HEK293 (cell line): Measurements from ENCODE around the gene UFSP2.

Experiments used
- AEBP2 ChIP-seq: fragments of 450-650 bp; formaldehyde crosslinking; IDR thresholded peaks from 2 replicates; pipeline ENCODE4 v1.5.1; 2016; ENCODE audit warnings: missing biosample characterization, missing genetic modification characterization, borderline replicate concordance
- IKZF3 ChIP-seq: fragments of 450-650 bp; IDR thresholded peaks from 2 replicates; pipeline ENCODE4 v1.5.0; 2018; ENCODE audit warnings: missing biosample characterization, mild to moderate bottlenecking, missing genetic modification characterization, moderate library complexity
- INSM2 ChIP-seq: fragments of 450-650 bp; formaldehyde crosslinking; IDR thresholded peaks from 2 replicates; pipeline ENCODE4 v1.5.1; 2016; ENCODE audit warnings: missing biosample characterization, missing genetic modification characterization
- PRDM1 ChIP-seq: fragments of 450-650 bp; formaldehyde crosslinking; IDR thresholded peaks from 2 replicates; pipeline ENCODE4; 2016; ENCODE audit warnings: missing biosample characterization, missing genetic modification characterization
- PRDM4 ChIP-seq: fragments of 450-650 bp; formaldehyde crosslinking; IDR thresholded peaks from 2 replicates; pipeline ENCODE4 v1.5.1; 2017; ENCODE audit warnings: missing biosample characterization, missing genetic modification characterization
- SETDB1 ChIP-seq: IDR thresholded peaks from one replicate; pipeline ENCODE4 v1.6.1; 2017; ENCODE audit warnings: mild to moderate bottlenecking, low read length, moderate library complexity, mixed read lengths; ENCODE audit not compliant: insufficient read length
- ZBTB11 ChIP-seq: fragments of 450-650 bp; formaldehyde crosslinking; conservative IDR thresholded peaks from 2 replicates; pipeline ENCODE4 v1.5.1; 2016; ENCODE audit warnings: low read depth, missing biosample characterization, missing genetic modification characterization
- ZBTB8A ChIP-seq: fragments of 450-650 bp; formaldehyde crosslinking; IDR thresholded peaks from 2 replicates; pipeline ENCODE4 v1.5.1; 2016; ENCODE audit warnings: missing biosample characterization, missing genetic modification characterization
- ZFHX2 ChIP-seq: fragments of 450-650 bp; formaldehyde crosslinking; conservative IDR thresholded peaks from 2 replicates; pipeline ENCODE4 v1.5.1; 2016; ENCODE audit warnings: missing biosample characterization, missing genetic modification characterization
- ZFP37 ChIP-seq: fragments of 450-650 bp; formaldehyde crosslinking; IDR thresholded peaks from 2 replicates; pipeline ENCODE4 v1.5.1; 2016; ENCODE audit warnings: missing biosample characterization, missing genetic modification characterization
- ZFP69B ChIP-seq: fragments of 450-650 bp; formaldehyde crosslinking; IDR thresholded peaks from 2 replicates; pipeline ENCODE4 v1.5.1; 2016; ENCODE audit warnings: missing biosample characterization, missing genetic modification characterization
- ZIC2 ChIP-seq: fragments of 450-650 bp; formaldehyde crosslinking; IDR thresholded peaks from 2 replicates; pipeline ENCODE4 v1.5.1; 2016; ENCODE audit warnings: missing biosample characterization, missing genetic modification characterization
- ZNF112 ChIP-seq: fragments of 450-650 bp; formaldehyde crosslinking; IDR thresholded peaks from 2 replicates; pipeline ENCODE4 v1.5.0; 2017; ENCODE audit warnings: missing biosample characterization, missing genetic modification characterization
- ZNF132 ChIP-seq: fragments of 450-650 bp; formaldehyde crosslinking; IDR thresholded peaks from 2 replicates; pipeline ENCODE4 v1.5.1; 2017; ENCODE audit warnings: missing biosample characterization, missing genetic modification characterization, borderline replicate concordance
- ZNF133 ChIP-seq: fragments of 450-650 bp; formaldehyde crosslinking; IDR thresholded peaks from 2 replicates; pipeline ENCODE4 v1.5.1; 2016; ENCODE audit warnings: missing biosample characterization, missing genetic modification characterization
- ZNF169 ChIP-seq: fragments of 450-650 bp; formaldehyde crosslinking; IDR thresholded peaks from 2 replicates; pipeline ENCODE4 v1.5.1; 2016; ENCODE audit warnings: missing biosample characterization, missing genetic modification characterization
- ZNF221 ChIP-seq: fragments of 450-650 bp; formaldehyde crosslinking; IDR thresholded peaks from 2 replicates; pipeline ENCODE4 v1.5.1; 2017; ENCODE audit warnings: missing biosample characterization, missing genetic modification characterization, borderline replicate concordance
- ZNF223 ChIP-seq: fragments of 450-650 bp; formaldehyde crosslinking; IDR thresholded peaks from 2 replicates; pipeline ENCODE4 v1.5.1; 2016; ENCODE audit warnings: missing biosample characterization, missing genetic modification characterization
- ZNF354C ChIP-seq: fragments of 450-650 bp; formaldehyde crosslinking; IDR thresholded peaks from 2 replicates; pipeline ENCODE4 v1.5.1; 2016; ENCODE audit warnings: missing biosample characterization, missing genetic modification characterization, low read depth, borderline replicate concordance
- ZNF362 ChIP-seq: fragments of 450-650 bp; formaldehyde crosslinking; IDR thresholded peaks from 2 replicates; pipeline ENCODE4 v1.5.1; 2016; ENCODE audit warnings: missing biosample characterization, missing genetic modification characterization
- ZNF391 ChIP-seq: fragments of 450-650 bp; formaldehyde crosslinking; IDR thresholded peaks from 2 replicates; pipeline ENCODE4 v1.5.1; 2016; ENCODE audit warnings: low read depth, missing biosample characterization, missing genetic modification characterization, borderline replicate concordance
- ZNF510 ChIP-seq: fragments of 450-650 bp; formaldehyde crosslinking; IDR thresholded peaks from 2 replicates; pipeline ENCODE4 v1.5.1; 2018; ENCODE audit warnings: mild to moderate bottlenecking, missing genetic modification characterization, missing biosample characterization; ENCODE audit not compliant: insufficient replicate concordance
- ZNF560 ChIP-seq: fragments of 450-650 bp; formaldehyde crosslinking; IDR thresholded peaks from 2 replicates; pipeline ENCODE4 v1.5.1; 2017; ENCODE audit warnings: missing biosample characterization, missing genetic modification characterization, borderline replicate concordance
- ZNF623 ChIP-seq: fragments of 450-650 bp; formaldehyde crosslinking; IDR thresholded peaks from 2 replicates; pipeline ENCODE4 v1.5.1; 2016; ENCODE audit warnings: missing biosample characterization, missing genetic modification characterization
- ZNF670 ChIP-seq: fragments of 450-650 bp; formaldehyde crosslinking; IDR thresholded peaks from 2 replicates; pipeline ENCODE4 v1.5.1; 2016; ENCODE audit warnings: missing biosample characterization, missing genetic modification characterization, low read depth
- ZNF701 ChIP-seq: fragments of 450-650 bp; formaldehyde crosslinking; IDR thresholded peaks from 2 replicates; pipeline ENCODE4 v1.5.1; 2016; ENCODE audit warnings: missing biosample characterization, missing genetic modification characterization
- ZNF747 ChIP-seq: fragments of 450-650 bp; formaldehyde crosslinking; IDR thresholded peaks from 2 replicates; pipeline ENCODE4 v1.5.1; 2016; ENCODE audit warnings: missing biosample characterization, missing genetic modification characterization
- ZNF777 ChIP-seq: fragments of 450-650 bp; formaldehyde crosslinking; IDR thresholded peaks from 2 replicates; pipeline ENCODE4 v1.5.1; 2017; ENCODE audit warnings: missing biosample characterization, missing genetic modification characterization, borderline replicate concordance
- ZNF785 ChIP-seq: fragments of 450-650 bp; formaldehyde crosslinking; IDR thresholded peaks from 2 replicates; pipeline ENCODE4 v1.5.1; 2016; ENCODE audit warnings: missing biosample characterization, missing genetic modification characterization
- ZSCAN16 ChIP-seq: fragments of 450-650 bp; formaldehyde crosslinking; IDR thresholded peaks from 2 replicates; pipeline ENCODE4 v1.5.1; 2016; ENCODE audit warnings: missing biosample characterization, missing genetic modification characterization

UFSP2 gene

GRCh38 chr4:185425647-185426352 is at the start of gene UFSP2 (continued):
- TF ChIP-seq PRDM4 (tag by site-specific recombination) (no peak), ZSCAN16 (tag by site-specific recombination) (no peak), ZNF777 (tag by site-specific recombination) (no peak), SETDB1 (no peak), ZIC2 (tag by site-specific recombination) (peak; percentile 63), ZNF510 (tag by site-specific recombination) (no peak), ZNF221 (no peak), ZFP69B (tag by site-specific recombination) (no peak), ZNF354C (tag by site-specific recombination) (no peak), ZNF133 (tag by site-specific recombination) (no peak), ZBTB8A (tag by site-specific recombination) (peak; percentile 46; the same call in 1 of the 2 replicates), ZNF701 (tag by site-specific recombination) (no peak), ZNF223 (no peak), ZNF623 (tag by site-specific recombination) (no peak), AEBP2 (tag by site-specific recombination) (no peak), ZNF362 (no peak), PRDM1 (peak; percentile 67; the same call in 1 of the 2 replicates), ZNF169 (tag by site-specific recombination) (no peak), IKZF3 (tag by site-specific recombination) (no peak), ZNF785 (peak; percentile 33; the same call in 1 of the 2 replicates), ZBTB11 (tag by site-specific recombination) (peak; percentile 65), ZNF132 (no peak), ZFP37 (tag by site-specific recombination) (peak; percentile 54; the same call in 1 of the 2 replicates), ZNF670 (tag by site-specific recombination) (no peak), INSM2 (tag by site-specific recombination) (peak; percentile 95), ZNF391 (peak; percentile 73; the same call in 1 of the 2 replicates), ZNF112 (tag by site-specific recombination) (no peak), ZNF747 (no peak), ZFHX2 (peak; percentile 69), ZNF560 (tag by site-specific recombination) (no peak)
